A549 (cell line): ENCODE results near the gene TIGD1.

Source experiments
- ELK1 ChIP-seq: fragments of 150-350 bp; IDR thresholded peaks from 2 replicates; pipeline ENCODE4 v1.6.1; 2014; ENCODE audit warnings: low read depth, mild to moderate bottlenecking, low read length
- TF ChIP-seq, protein P1 (sequence below): fragments of >200 bp; sonication (Bioruptor Twin); formaldehyde crosslinking; IDR thresholded peaks from 3 replicates; pipeline ENCODE4 v1.5.1; 2016

DNA sequence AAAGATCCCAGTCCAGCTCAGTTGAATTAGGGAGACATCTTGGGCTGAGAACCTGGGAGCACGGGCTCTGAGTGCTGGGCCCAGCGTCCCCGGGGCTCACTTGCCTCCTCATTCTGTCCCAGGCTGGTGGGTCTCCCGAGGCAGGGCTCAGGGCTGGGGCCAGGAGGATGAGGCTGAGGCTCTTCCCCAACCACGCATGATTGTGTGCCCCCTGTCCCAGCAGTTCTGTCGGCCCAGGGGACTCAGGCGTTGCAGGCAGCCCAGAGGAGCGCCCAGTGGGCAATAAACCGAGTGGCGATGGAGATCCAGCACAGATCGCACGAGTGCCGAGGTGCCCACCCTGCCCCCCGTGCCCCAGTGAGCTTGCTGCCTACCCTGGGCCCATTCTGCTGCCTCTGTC, 29.3 kb downstream of the TIGD1 start:
- TF ChIP-seq, protein P1, sequence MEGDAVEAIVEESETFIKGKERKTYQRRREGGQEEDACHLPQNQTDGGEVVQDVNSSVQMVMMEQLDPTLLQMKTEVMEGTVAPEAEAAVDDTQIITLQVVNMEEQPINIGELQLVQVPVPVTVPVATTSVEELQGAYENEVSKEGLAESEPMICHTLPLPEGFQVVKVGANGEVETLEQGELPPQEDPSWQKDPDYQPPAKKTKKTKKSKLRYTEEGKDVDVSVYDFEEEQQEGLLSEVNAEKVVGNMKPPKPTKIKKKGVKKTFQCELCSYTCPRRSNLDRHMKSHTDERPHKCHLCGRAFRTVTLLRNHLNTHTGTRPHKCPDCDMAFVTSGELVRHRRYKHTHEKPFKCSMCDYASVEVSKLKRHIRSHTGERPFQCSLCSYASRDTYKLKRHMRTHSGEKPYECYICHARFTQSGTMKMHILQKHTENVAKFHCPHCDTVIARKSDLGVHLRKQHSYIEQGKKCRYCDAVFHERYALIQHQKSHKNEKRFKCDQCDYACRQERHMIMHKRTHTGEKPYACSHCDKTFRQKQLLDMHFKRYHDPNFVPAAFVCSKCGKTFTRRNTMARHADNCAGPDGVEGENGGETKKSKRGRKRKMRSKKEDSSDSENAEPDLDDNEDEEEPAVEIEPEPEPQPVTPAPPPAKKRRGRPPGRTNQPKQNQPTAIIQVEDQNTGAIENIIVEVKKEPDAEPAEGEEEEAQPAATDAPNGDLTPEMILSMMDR = no peak
- TF ChIP-seq ELK1 = no peak
